CD14-positive monocyte (primary cell): Measurements from ENCODE around the gene TTLL11. TPM values are rescaled to one million over a fixed set of nuclear protein-coding genes. Genes with fewer than 3 reads are reported as not detected.

Experiments
- DNase-seq, 3 donors: peaks; one replicate each; pipeline ENCODE4 v3.0.0-alpha.2; 2011 to 2022
- H2AFZ ChIP-seq: 2 replicates; pipeline ENCODE4 v1.6.0; 2012; ENCODE audit warnings: mild to moderate bottlenecking, low read depth, low read length, inconsistent platforms; ENCODE audit not compliant: insufficient read depth, poor library complexity, severe bottlenecking
- H3K27ac ChIP-seq, 2 donors: 1 replicate in 1 of 2; 2 replicates in 1 of 2; pipeline ENCODE4 v1.5.1; 2012 to 2013; ENCODE audit warnings: low read length in 2 of 2, control low read depth in 1 of 2, inconsistent platforms in 1 of 2, low read depth in 1 of 2, mild to moderate bottlenecking in 1 of 2
- H3K27me3 ChIP-seq, 2 donors: one replicate each; pipeline versions ENCODE4 v1.6.0 to v1.6.1; 2011 to 2013; ENCODE audit warnings: low read length in 2 of 2; ENCODE audit not compliant: control insufficient read depth in 2 of 2, insufficient read depth in 2 of 2
- H3K36me3 ChIP-seq, 2 donors: replicated peaks in 1 of 2; 1 replicate in 1 of 2; 2 replicates in 1 of 2; pipeline versions ENCODE4 v1.5.1 to v1.6.1; 2012 to 2013; ENCODE audit warnings: low read length in 2 of 2, control low read depth in 1 of 2, inconsistent platforms in 1 of 2, mild to moderate bottlenecking in 1 of 2; ENCODE audit not compliant: insufficient read depth in 2 of 2, control insufficient read depth in 1 of 2
- H3K4me1 ChIP-seq, 2 donors: 1 replicate in 1 of 2; 2 replicates in 1 of 2; pipeline versions ENCODE4 v1.5.1 to v1.6.1; 2012 to 2013; ENCODE audit warnings: low read length in 2 of 2, control low read depth in 1 of 2, inconsistent platforms in 1 of 2, mild to moderate bottlenecking in 1 of 2, moderate library complexity in 1 of 2; ENCODE audit not compliant: insufficient read depth in 2 of 2, control insufficient read depth in 1 of 2
- H3K4me2 ChIP-seq: replicated peaks from 2 replicates; pipeline ENCODE3; 2012; ENCODE audit warnings: low read length, moderate library complexity, mild to moderate bottlenecking; ENCODE audit not compliant: poor library complexity, severe bottlenecking; ENCODE audit errors: extremely low read depth
- H3K4me3 ChIP-seq, 3 experiments: fragments of 200-600 bp in 1 of 3; sonication (generic) in 1 of 3; replicated peaks in 1 of 3; 1 replicate in 2 of 3; 2 replicates in 1 of 3; pipeline ENCODE4 v1.5.1; 2011 to 2013; ENCODE audit warnings: low read length in 3 of 3, mild to moderate bottlenecking in 3 of 3, control low read depth in 2 of 3, low read depth in 2 of 3, inconsistent platforms in 1 of 3, moderate library complexity in 1 of 3
- H3K79me2 ChIP-seq: 2 replicates; pipeline ENCODE4 v1.6.0; 2012; ENCODE audit warnings: mild to moderate bottlenecking, control low read depth, inconsistent platforms, low read length, moderate library complexity; ENCODE audit not compliant: insufficient read depth
- H3K9ac ChIP-seq: 2 replicates; pipeline ENCODE4 v1.6.0; 2017; ENCODE audit warnings: low read length, mild to moderate bottlenecking; ENCODE audit not compliant: insufficient read depth, poor library complexity, severe bottlenecking
- H3K9me3 ChIP-seq, 2 donors: replicated peaks in 1 of 2; 1 replicate in 1 of 2; 2 replicates in 1 of 2; pipeline versions ENCODE4 v1.5.1 to v1.6.1; 2012 to 2013; ENCODE audit warnings: low read length in 2 of 2, control low read depth in 1 of 2; ENCODE audit not compliant: control insufficient read depth in 1 of 2, insufficient read depth in 1 of 2
- H4K20me1 ChIP-seq: 2 replicates; pipeline ENCODE4 v1.6.0; 2012; ENCODE audit warnings: mild to moderate bottlenecking, low read length, control low read depth, moderate library complexity; ENCODE audit not compliant: insufficient read depth
- H3K27ac Mint-ChIP-seq, 7 donors: one replicate each; pipeline ENCODE4 v1.8.0; 2020; ENCODE audit warnings: mild to moderate bottlenecking in 7 of 7, mixed read lengths in 7 of 7, moderate library complexity in 6 of 7, inconsistent platforms in 2 of 7
- H3K27me3 Mint-ChIP-seq, 3 donors: one replicate each; pipeline ENCODE4 v1.8.0; 2021 to 2022; ENCODE audit warnings: low read depth in 3 of 3, mild to moderate bottlenecking in 3 of 3, mixed read lengths in 3 of 3, moderate library complexity in 3 of 3, inconsistent platforms in 1 of 3
- H3K36me3 Mint-ChIP-seq, 2 donors: one replicate each; pipeline ENCODE4 v1.8.0; 2020; ENCODE audit warnings: mixed read lengths in 2 of 2, inconsistent platforms in 1 of 2, mild to moderate bottlenecking in 1 of 2
- H3K4me1 Mint-ChIP-seq: one replicate; pipeline ENCODE4 v1.8.0; 2020; ENCODE audit warnings: mild to moderate bottlenecking, mixed read lengths
- H3K4me3 Mint-ChIP-seq, 2 donors: one replicate each; pipeline ENCODE4 v1.8.0; 2020; ENCODE audit warnings: mild to moderate bottlenecking in 2 of 2, mixed read lengths in 2 of 2, moderate library complexity in 1 of 2
- H3K9me3 Mint-ChIP-seq, 7 donors: one replicate each; pipeline ENCODE4 v1.8.0; 2020 to 2022; ENCODE audit warnings: mixed read lengths in 7 of 7, mild to moderate bottlenecking in 6 of 7, moderate library complexity in 6 of 7, inconsistent platforms in 2 of 7
- WGBS: methylation state at CpG from one replicate; pipeline ENCODE4 v1.1.5; 2013; ENCODE audit warnings: missing lambda C conversion rate; ENCODE audit not compliant: insufficient coverage; 5-methylcytosine and 5-hydroxymethylcytosine counted together
- intact Hi-C, 2 donors: fragments of 100-400 bp; cut with micrococcal nuclease; formaldehyde crosslinking; loops; one replicate each; pipeline versions ENCODE4 v1.15.0 to v1.15.1; 2023
- polyA plus RNA-seq, 3 donors: library from polyadenylated mRNA; depleted of rRNA in 1 of 3; unstranded in 2 of 3; stranded (reverse) in 1 of 3; fragments of 300-500 nt in 2 of 3; fragments of >200 nt in 1 of 3; fragmentation: Illumina TruSeq in 2 of 3; gene quantifications; 1 replicate in 2 of 3; 2 replicates in 1 of 3; pipeline ENCODE4 v1.2.3, GENCODE V29; 2012 to 2021
- TF ChIP-seq, protein P1 (sequence below): fragments of 200-600 bp; IDR thresholded peaks from one replicate; pipeline ENCODE4 v1.8.0; 2022; ENCODE audit warnings: antibody characterized with exemption, mild to moderate bottlenecking

The TTLL11 gene
- polyA plus RNA-seq, 3 donors = 2.9 to 3.5 (median 3.1) TPM

DNA sequence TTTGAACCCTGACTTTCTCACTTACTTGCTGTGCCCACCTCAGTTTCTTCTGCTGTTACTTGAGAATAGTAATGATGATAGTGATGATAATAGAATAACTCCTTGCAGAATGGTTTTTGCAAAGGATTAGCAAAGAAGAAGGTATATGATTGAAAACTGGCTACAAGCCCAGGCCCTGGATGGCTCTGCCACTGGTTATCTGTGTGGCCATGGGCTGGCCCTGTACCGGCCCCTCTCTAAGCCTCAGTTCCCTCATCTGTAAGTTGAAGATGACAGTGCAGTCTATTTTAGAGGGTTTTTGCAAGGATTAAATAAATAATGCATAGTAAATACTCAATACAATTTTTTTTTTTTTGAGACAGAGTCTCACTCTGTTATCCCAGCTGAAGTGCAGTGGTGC, 6.2 kb downstream of the TTLL11 start:
- Histone ChIP-seq H3K27ac (no peak overlapping the region), H3K27me3 (no peaks in the 10 kb centered on the region), H4K20me1 (peaks cover 12% of the 10 kb centered on the region), H3K4me1 (peaks cover 7% of the 10 kb centered on the region in 2 donors), H3K4me2 (no peak overlapping the region), H3K36me3 (no peaks in the 10 kb centered on the region), H3K9ac (no peak overlapping the region), H3K9me3 (no peaks in the 10 kb centered on the region), H3K79me2 (peaks cover 7% of the 10 kb centered on the region), H2AFZ (no peak overlapping the region), H3K4me3 (no peak overlapping the region)
- H3K4me3 Mint-ChIP-seq = no peak overlapping the region
- H3K9me3 Mint-ChIP-seq = peaks cover 0 to 5% (median 0%) of the 10 kb centered on the region in 7 donors
- peaks cover 2 to 8% of the 10 kb centered on the region in 2 donors for H3K36me3 Mint-ChIP-seq
- no peak for DNase-seq
- TF ChIP-seq, protein P1, sequence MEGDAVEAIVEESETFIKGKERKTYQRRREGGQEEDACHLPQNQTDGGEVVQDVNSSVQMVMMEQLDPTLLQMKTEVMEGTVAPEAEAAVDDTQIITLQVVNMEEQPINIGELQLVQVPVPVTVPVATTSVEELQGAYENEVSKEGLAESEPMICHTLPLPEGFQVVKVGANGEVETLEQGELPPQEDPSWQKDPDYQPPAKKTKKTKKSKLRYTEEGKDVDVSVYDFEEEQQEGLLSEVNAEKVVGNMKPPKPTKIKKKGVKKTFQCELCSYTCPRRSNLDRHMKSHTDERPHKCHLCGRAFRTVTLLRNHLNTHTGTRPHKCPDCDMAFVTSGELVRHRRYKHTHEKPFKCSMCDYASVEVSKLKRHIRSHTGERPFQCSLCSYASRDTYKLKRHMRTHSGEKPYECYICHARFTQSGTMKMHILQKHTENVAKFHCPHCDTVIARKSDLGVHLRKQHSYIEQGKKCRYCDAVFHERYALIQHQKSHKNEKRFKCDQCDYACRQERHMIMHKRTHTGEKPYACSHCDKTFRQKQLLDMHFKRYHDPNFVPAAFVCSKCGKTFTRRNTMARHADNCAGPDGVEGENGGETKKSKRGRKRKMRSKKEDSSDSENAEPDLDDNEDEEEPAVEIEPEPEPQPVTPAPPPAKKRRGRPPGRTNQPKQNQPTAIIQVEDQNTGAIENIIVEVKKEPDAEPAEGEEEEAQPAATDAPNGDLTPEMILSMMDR = no peak
- WGBS = no CpG with 5 or more reads among the region's 1 CpG
- intact Hi-C loops = no loop called here
- peaks cover 0 to 2% (median 0%) of the 10 kb centered on the region in 3 donors for H3K27me3 Mint-ChIP-seq
- H3K27ac Mint-ChIP-seq = peak overlapping the region in 1 of 7 donors; percentile 50
- H3K4me1 Mint-ChIP-seq = peaks cover 22% of the 10 kb centered on the region

DNA sequence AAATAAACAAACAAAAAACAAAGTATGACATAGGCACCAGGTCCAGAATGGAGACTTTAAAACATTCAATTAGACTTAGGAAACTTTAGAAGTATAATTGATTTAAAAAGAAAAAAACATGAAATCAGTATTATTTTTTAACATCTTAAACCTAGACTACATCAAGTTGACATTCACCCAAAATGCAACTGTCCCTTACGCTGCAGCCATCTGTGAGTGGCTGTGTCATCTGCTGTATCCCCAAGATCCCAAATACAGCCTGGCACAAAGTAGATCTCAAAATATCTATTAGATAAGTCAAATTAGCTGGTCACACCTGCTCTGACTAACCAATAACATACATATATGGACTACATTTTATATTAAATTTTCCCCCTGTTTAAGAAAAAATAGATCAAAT, 7.8 kb downstream of the TTLL11 start:
- Histone ChIP-seq H3K9me3 (no peaks in the 10 kb centered on the region), H4K20me1 (peaks cover 12% of the 10 kb centered on the region), H3K4me2 (no peak overlapping the region), H3K36me3 (no peaks in the 10 kb centered on the region), H3K27ac (no peak overlapping the region), H3K27me3 (no peaks in the 10 kb centered on the region), H3K79me2 (no peaks in the 10 kb centered on the region), H3K9ac (no peak overlapping the region), H3K4me1 (no peaks in the 10 kb centered on the region), H3K4me3 (no peak overlapping the region), H2AFZ (no peak overlapping the region)
- DNase-seq = no peak
- Mint-ChIP-seq H3K36me3 (peaks cover 2 to 8% of the 10 kb centered on the region in 2 donors), H3K4me3 (no peak overlapping the region), H3K27me3 (no peaks in the 10 kb centered on the region), H3K9me3 (peaks cover 0 to 2% (median 0%) of the 10 kb centered on the region in 7 donors), H3K4me1 (peaks cover 10% of the 10 kb centered on the region), H3K27ac (peak overlapping the region in 1 of 7 donors; percentile 21)
- 100% methylated on average over 1 of the region's 1 CpG for WGBS
- intact Hi-C loops = no loop called here
- TF ChIP-seq, protein P1 = no peak
